Measurements from ENCODE around the gene DHRSX.

- TF ChIP-seq CTCF (conservative IDR thresholded peaks at IDR 0.05 in 1 of 2, IDR thresholded peaks at IDR 0.05 in 1 of 2; ENCODE audit: extremely low read depth in 1 of 2, insufficient read depth in 1 of 2, low read depth in 1 of 2, low read length in 2 of 2), result no peak
- TF ChIP-seq EZH2 (IDR thresholded peaks at IDR 0.05; ENCODE audit: borderline replicate concordance, low read length), result no peak
Observed at GRCh38 chrX:2408856-2409255, 91.9 kb downstream of the DHRSX start.
